K562 (cell line): ENCODE results near the gene FBLN7. TPM values are rescaled to one million over a fixed set of nuclear protein-coding genes. Genes with fewer than 3 reads are reported as not detected.
A peak's percentile ranks its signal among the peaks of the same experiment; 100 is the strongest.

Source experiments
- BCOR ChIP-seq: fragments of 450-650 bp; IDR thresholded peaks from 2 replicates; pipeline ENCODE4 v1.6.1; 2016
- BRD9 ChIP-seq: fragments of 450-650 bp; IDR thresholded peaks from 2 replicates; pipeline ENCODE4 v1.6.1; 2018; ENCODE audit warnings: low read depth; ENCODE audit not compliant: partially characterized antibody
- CBX3 ChIP-seq, 2 experiments: IDR thresholded peaks; 1 replicate in 1 of 2; 2 replicates in 1 of 2; pipeline ENCODE4 v1.6.1; 2012; ENCODE audit warnings: inconsistent platforms in 2 of 2, low read length in 2 of 2, borderline replicate concordance in 1 of 2, control low read depth in 1 of 2
- FOXA3 ChIP-seq, 2 experiments: fragments of 450-650 bp in 1 of 2; sonication (generic) in 1 of 2; formaldehyde crosslinking; IDR thresholded peaks in 1 of 2; conservative IDR thresholded peaks in 1 of 2; 2 replicates each; pipeline versions ENCODE4 v1.4.0 to v1.8.0; 2020 to 2022; ENCODE audit warnings: mild to moderate bottlenecking in 2 of 2, missing genetic modification reagents in 1 of 2
- SMAD4 ChIP-seq: fragments of 250-450 bp; sonication (Bioruptor Pico); conservative IDR thresholded peaks from 2 replicates; pipeline ENCODE4 v1.8.0; 2021; ENCODE audit warnings: inconsistent platforms, mild to moderate bottlenecking, moderate library complexity
- TRIM24 ChIP-seq, 2 experiments: fragments of 450-650 bp; IDR thresholded peaks; 2 replicates each; pipeline ENCODE4 v1.6.1; 2016
- ZNF197 ChIP-seq: fragments of 200-800 bp; sonication (Bioruptor generic); IDR thresholded peaks from 2 replicates; pipeline ENCODE4 v1.6.1; 2016; ENCODE audit warnings: low read depth, missing genetic modification characterization, missing compliant biosample characterization
- ZNF766 ChIP-seq: fragments of 200-800 bp; sonication (Bioruptor generic); conservative IDR thresholded peaks from 2 replicates; pipeline ENCODE4 v1.6.1; 2016; ENCODE audit warnings: missing genetic modification characterization, missing compliant biosample characterization
- polyA plus RNA-seq, 8 experiments: library from polyadenylated mRNA; depleted of rRNA in 4 of 8; stranded (reverse) in 5 of 8; unstranded in 3 of 8; fragments of >200 nt; fragmentation: Nextera tagmentation in 2 of 8; fragmentation: Illumina TruSeq in 1 of 8; extraction: Ambion mirVana in 2 of 8; extraction: Trizol in 1 of 8; gene quantifications; 2 replicates each; pipeline versions ENCODE4 v1.2.1 to v1.2.3, GENCODE V29; 2011 to 2014; ENCODE audit warnings: inconsistent platforms in 1 of 8, missing spikeins in 1 of 8
- total RNA-seq, 7 experiments: library from RNA; depleted of rRNA in 6 of 7; stranded (reverse); fragments of >200 nt in 6 of 7; fragmentation: Illumina TruSeq in 2 of 7; extraction: Trizol in 2 of 7; gene quantifications; 2 replicates each; pipeline versions ENCODE4 v1.2.1 to v1.2.3, GENCODE V29; 2011 to 2021; ENCODE audit warnings: low replicate concordance in 1 of 7
- TF ChIP-seq, protein P1 (sequence below), 2 experiments: IDR thresholded peaks; 2 replicates each; pipeline ENCODE4 v1.6.1; 2012; ENCODE audit warnings: improper control_type of control experiment in 2 of 2, low read depth in 2 of 2, low read length in 2 of 2, borderline replicate concordance in 1 of 2
- TF ChIP-seq, protein P2 (sequence below): fragments of 450-650 bp; formaldehyde crosslinking; IDR thresholded peaks from 2 replicates; pipeline ENCODE4 v1.4.0; 2020; ENCODE audit warnings: mild to moderate bottlenecking, moderate library complexity
- TF ChIP-seq, protein P3 (sequence below), 2 experiments: fragments of 200-800 bp in 1 of 2; sonication (Bioruptor generic) in 1 of 2; sonication (generic) in 1 of 2; formaldehyde crosslinking in 1 of 2; IDR thresholded peaks in 1 of 2; conservative IDR thresholded peaks in 1 of 2; 2 replicates each; pipeline versions ENCODE4 v1.5.0 to v1.6.1; 2016 to 2020; ENCODE audit warnings: missing compliant biosample characterization in 1 of 2, missing genetic modification characterization in 1 of 2, missing genetic modification reagents in 1 of 2
- TF ChIP-seq, protein P4 (sequence below): sonication (generic); formaldehyde crosslinking; IDR thresholded peaks from 2 replicates; pipeline ENCODE4 v1.4.0; 2020; ENCODE audit warnings: mild to moderate bottlenecking, missing genetic modification reagents

The FBLN7 gene
- total and polyA plus RNA-seq, 9 of the 15 experiments (the other 6 are each of a cell fraction or from before 2014, with no cell fraction given): 0.13 TPM; not detected in 8

DNA sequence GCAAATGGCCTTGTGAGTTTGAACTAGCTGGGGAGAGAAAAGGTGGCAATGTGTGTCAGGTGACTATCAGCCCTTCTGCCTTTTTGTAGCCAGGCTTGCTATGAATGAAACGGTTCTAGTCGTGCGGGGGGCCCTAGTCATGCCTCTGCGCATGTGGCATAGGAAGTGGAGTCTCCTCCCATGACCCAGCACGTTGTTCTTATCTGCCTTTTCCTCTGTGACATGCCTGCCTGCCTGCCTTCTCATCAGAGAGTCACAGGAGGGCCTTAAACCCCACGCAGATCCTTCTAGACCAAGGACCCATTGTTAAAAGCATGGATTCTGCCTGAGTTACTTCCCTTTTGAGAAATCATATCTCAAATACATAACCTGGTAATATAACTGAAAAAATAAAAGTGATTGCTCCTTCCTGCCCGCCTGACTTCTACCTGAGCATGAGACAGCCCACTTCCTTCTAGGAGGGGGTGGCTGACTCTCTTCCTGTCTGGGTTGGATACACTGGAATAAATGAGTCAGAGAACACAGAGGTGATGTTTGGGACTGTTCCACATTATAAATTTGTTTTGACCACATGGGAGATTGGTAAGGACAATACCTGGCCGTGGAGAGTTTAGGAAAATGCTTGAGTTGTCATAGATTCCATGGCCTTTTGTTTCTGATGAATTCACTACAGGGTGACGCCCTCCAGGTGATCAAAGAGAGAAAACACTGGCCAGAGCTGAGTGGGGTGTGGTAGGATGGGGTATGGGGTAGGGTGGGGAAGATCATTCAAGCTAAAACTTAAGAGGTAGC lies 49.8 kb downstream of the FBLN7 start (continued):
- peak; percentile 39; the same call in 1 of the 2 replicates for TF ChIP-seq ZNF197 (CRISPR knock-in tag)
- no peak for TF ChIP-seq BCOR
- TF ChIP-seq, protein P1, sequence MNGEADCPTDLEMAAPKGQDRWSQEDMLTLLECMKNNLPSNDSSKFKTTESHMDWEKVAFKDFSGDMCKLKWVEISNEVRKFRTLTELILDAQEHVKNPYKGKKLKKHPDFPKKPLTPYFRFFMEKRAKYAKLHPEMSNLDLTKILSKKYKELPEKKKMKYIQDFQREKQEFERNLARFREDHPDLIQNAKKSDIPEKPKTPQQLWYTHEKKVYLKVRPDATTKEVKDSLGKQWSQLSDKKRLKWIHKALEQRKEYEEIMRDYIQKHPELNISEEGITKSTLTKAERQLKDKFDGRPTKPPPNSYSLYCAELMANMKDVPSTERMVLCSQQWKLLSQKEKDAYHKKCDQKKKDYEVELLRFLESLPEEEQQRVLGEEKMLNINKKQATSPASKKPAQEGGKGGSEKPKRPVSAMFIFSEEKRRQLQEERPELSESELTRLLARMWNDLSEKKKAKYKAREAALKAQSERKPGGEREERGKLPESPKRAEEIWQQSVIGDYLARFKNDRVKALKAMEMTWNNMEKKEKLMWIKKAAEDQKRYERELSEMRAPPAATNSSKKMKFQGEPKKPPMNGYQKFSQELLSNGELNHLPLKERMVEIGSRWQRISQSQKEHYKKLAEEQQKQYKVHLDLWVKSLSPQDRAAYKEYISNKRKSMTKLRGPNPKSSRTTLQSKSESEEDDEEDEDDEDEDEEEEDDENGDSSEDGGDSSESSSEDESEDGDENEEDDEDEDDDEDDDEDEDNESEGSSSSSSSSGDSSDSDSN (IDR thresholded peaks at IDR 0.05; ENCODE audit: borderline replicate concordance in 1 of 2, low read depth in 2 of 2, low read length in 2 of 2): 0 out of 4 replicates have a peak, but pooled peaks of 1 of the 2 experiments have one; percentile 38
- TF ChIP-seq, protein P2, sequence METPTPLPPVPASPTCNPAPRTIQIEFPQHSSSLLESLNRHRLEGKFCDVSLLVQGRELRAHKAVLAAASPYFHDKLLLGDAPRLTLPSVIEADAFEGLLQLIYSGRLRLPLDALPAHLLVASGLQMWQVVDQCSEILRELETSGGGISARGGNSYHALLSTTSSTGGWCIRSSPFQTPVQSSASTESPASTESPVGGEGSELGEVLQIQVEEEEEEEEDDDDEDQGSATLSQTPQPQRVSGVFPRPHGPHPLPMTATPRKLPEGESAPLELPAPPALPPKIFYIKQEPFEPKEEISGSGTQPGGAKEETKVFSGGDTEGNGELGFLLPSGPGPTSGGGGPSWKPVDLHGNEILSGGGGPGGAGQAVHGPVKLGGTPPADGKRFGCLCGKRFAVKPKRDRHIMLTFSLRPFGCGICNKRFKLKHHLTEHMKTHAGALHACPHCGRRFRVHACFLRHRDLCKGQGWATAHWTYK: 0 out of 2 replicates have a peak, but pooled peaks have one; percentile 17
- 0 out of 4 replicates have a peak, but pooled peaks of 1 of the 2 experiments have one; percentile 22 for TF ChIP-seq FOXA3 (CRISPR knock-in tag; conservative IDR thresholded peaks at IDR 0.05 in 1 of 2, IDR thresholded peaks at IDR 0.05 in 1 of 2)
- no peak for TF ChIP-seq BRD9
- TF ChIP-seq SMAD4: peak; percentile 86
- TF ChIP-seq ZNF766: peak; percentile 59; the same call in 1 of the 2 replicates
- TF ChIP-seq, protein P3, sequence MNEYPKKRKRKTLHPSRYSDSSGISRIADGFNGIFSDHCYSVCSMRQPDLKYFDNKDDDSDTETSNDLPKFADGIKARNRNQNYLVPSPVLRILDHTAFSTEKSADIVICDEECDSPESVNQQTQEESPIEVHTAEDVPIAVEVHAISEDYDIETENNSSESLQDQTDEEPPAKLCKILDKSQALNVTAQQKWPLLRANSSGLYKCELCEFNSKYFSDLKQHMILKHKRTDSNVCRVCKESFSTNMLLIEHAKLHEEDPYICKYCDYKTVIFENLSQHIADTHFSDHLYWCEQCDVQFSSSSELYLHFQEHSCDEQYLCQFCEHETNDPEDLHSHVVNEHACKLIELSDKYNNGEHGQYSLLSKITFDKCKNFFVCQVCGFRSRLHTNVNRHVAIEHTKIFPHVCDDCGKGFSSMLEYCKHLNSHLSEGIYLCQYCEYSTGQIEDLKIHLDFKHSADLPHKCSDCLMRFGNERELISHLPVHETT (CRISPR knock-in tag; conservative IDR thresholded peaks at IDR 0.05 in 1 of 2, IDR thresholded peaks at IDR 0.05 in 1 of 2): peak in 1 of 2 experiments; percentile 59; a peak in 1 of 4 replicates
- TF ChIP-seq CBX3 (IDR thresholded peaks at IDR 0.05; ENCODE audit: borderline replicate concordance in 1 of 2, low read length in 2 of 2): peak in 1 of 2 experiments; percentile 67; a peak in 1 of 3 replicates
- peak in 1 of 2 experiments; percentile 56; a peak in 2 of 4 replicates for TF ChIP-seq TRIM24 (IDR thresholded peaks at IDR 0.05)
- TF ChIP-seq, protein P4, sequence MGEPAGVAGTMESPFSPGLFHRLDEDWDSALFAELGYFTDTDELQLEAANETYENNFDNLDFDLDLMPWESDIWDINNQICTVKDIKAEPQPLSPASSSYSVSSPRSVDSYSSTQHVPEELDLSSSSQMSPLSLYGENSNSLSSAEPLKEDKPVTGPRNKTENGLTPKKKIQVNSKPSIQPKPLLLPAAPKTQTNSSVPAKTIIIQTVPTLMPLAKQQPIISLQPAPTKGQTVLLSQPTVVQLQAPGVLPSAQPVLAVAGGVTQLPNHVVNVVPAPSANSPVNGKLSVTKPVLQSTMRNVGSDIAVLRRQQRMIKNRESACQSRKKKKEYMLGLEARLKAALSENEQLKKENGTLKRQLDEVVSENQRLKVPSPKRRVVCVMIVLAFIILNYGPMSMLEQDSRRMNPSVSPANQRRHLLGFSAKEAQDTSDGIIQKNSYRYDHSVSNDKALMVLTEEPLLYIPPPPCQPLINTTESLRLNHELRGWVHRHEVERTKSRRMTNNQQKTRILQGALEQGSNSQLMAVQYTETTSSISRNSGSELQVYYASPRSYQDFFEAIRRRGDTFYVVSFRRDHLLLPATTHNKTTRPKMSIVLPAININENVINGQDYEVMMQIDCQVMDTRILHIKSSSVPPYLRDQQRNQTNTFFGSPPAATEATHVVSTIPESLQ (CRISPR knock-in tag): 0 out of 2 replicates have a peak, but pooled peaks have one; percentile 30
